ENCODE measurements around the gene METTL24. TPM values are rescaled to one million over a fixed set of nuclear protein-coding genes. Genes with fewer than 3 reads are reported as not detected.

The METTL24 gene
- total RNA-seq, 4 donors from 2014 or later, result 16.9 to 32.8 (median 23.5) TPM

DNA sequence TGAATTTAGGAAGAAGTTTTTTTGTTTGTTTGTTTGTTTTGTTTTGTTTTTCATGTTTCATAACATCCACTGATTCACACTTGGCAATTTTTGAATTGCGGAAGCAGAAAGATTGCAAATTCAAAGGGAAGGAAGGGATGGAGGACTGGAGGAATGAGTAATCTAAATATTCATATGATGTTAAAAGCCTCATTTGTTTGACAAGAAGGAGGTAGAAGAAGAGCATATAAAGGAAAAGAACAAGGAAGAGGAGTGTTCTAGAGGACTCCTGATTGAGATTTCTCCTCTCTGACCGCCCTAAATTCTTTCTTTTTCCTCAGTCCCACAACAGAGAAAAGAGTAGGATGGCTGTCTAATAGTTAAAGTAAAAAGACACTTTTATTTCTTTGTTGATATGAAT lies 88.5 kb downstream of the METTL24 start:
- Histone ChIP-seq H3K4me1 (no peaks in the 10 kb centered on the region), H3K27ac (replicated peaks in 1 of 4) (no peak overlapping the region), H3K4me3 (no peak overlapping the region), H3K27me3 (no peaks in the 10 kb centered on the region), H3K9me3 (no peaks in the 10 kb centered on the region), H3K36me3 (peaks cover 0 to 5% (median 0%) of the 10 kb centered on the region in 4 donors)
- DNase-seq (ENCODE audit: extremely low spot score), result no peak
- intact Hi-C loops (cut with DNase I), result no loop called here
- TF ChIP-seq, protein P1, sequence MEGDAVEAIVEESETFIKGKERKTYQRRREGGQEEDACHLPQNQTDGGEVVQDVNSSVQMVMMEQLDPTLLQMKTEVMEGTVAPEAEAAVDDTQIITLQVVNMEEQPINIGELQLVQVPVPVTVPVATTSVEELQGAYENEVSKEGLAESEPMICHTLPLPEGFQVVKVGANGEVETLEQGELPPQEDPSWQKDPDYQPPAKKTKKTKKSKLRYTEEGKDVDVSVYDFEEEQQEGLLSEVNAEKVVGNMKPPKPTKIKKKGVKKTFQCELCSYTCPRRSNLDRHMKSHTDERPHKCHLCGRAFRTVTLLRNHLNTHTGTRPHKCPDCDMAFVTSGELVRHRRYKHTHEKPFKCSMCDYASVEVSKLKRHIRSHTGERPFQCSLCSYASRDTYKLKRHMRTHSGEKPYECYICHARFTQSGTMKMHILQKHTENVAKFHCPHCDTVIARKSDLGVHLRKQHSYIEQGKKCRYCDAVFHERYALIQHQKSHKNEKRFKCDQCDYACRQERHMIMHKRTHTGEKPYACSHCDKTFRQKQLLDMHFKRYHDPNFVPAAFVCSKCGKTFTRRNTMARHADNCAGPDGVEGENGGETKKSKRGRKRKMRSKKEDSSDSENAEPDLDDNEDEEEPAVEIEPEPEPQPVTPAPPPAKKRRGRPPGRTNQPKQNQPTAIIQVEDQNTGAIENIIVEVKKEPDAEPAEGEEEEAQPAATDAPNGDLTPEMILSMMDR (IDR thresholded peaks at IDR 0.05), result no peak
- TF ChIP-seq EP300 (IDR thresholded peaks at IDR 0.05), result no peak
- TF ChIP-seq POLR2A (IDR thresholded peaks at IDR 0.05; ENCODE audit: low read depth), result no peak
- TF ChIP-seq POLR2AphosphoS5 (IDR thresholded peaks at IDR 0.05), result no peak
- 87% methylated on average over 2 of the region's 2 CpGs for WGBS

DNA sequence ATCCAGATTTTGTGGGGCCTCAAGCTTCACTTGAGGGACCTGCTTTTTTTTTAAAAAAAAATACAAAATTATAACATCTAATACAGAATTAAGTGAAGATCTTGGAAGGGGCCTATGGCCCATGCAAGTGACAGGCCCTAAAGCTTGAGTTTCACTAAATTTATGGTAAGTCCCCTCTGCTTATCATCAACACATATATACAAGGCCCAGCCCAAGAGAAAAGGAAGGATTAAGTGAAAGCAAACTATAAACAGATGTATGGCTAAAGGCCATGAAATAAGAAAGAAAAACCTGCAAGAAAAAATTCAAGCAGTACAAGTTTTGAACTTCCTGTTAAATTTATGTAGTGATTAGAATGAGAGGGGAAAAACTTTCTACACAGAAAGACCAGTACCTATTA lies 91.2 kb downstream of the METTL24 start:
- Histone ChIP-seq H3K4me3 (no peak overlapping the region), H3K27ac (replicated peaks in 1 of 4) (no peak overlapping the region), H3K27me3 (no peaks in the 10 kb centered on the region), H3K36me3 (peaks cover 0 to 5% (median 0%) of the 10 kb centered on the region in 4 donors), H3K9me3 (no peaks in the 10 kb centered on the region), H3K4me1 (no peaks in the 10 kb centered on the region)
- DNase-seq (ENCODE audit: extremely low spot score), result no peak
- intact Hi-C loops (cut with DNase I), result no loop called here
- TF ChIP-seq POLR2A (IDR thresholded peaks at IDR 0.05; ENCODE audit: low read depth) (no peak), EP300 (IDR thresholded peaks at IDR 0.05) (no peak), POLR2AphosphoS5 (IDR thresholded peaks at IDR 0.05) (no peak)
- TF ChIP-seq, protein P1 (IDR thresholded peaks at IDR 0.05), result no peak

DNA sequence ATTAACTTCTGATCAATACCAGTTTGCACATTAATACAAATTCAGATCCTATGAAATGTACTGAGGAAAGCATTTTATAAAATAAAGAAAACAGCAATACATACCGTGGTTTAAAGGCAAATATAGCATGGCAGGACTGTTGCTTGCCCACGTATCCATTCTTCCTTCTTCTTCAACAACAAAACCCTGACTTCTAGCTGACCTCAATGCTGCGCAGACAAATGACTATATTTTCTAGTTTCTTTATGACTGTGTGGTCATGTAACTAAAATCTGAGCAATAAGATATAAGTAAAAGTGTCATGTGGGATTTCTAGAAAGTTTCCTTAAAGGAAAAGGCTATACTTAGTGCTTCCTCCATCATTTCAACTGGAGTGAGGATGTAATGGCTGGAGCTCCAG lies 92.9 kb downstream of the METTL24 start:
- no peak overlapping the region for H3K27ac ChIP-seq (replicated peaks in 1 of 4)
- DNase-seq (ENCODE audit: extremely low spot score), result no peak
- WGBS, result 92% methylated on average over 3 of the region's 3 CpGs
- H3K4me1 ChIP-seq, result no peaks in the 10 kb centered on the region
- no peaks in the 10 kb centered on the region for H3K9me3 ChIP-seq
- intact Hi-C loops (cut with DNase I), result no loop called here
- TF ChIP-seq POLR2AphosphoS5 (IDR thresholded peaks at IDR 0.05), result no peak
- no peak for TF ChIP-seq POLR2A (IDR thresholded peaks at IDR 0.05; ENCODE audit: low read depth)
- no peak for TF ChIP-seq EP300 (IDR thresholded peaks at IDR 0.05)
- TF ChIP-seq, protein P1 (IDR thresholded peaks at IDR 0.05), result no peak
- peaks cover 0 to 5% (median 0%) of the 10 kb centered on the region in 4 donors for H3K36me3 ChIP-seq
- H3K4me3 ChIP-seq, result no peak overlapping the region
- H3K27me3 ChIP-seq, result no peaks in the 10 kb centered on the region

DNA sequence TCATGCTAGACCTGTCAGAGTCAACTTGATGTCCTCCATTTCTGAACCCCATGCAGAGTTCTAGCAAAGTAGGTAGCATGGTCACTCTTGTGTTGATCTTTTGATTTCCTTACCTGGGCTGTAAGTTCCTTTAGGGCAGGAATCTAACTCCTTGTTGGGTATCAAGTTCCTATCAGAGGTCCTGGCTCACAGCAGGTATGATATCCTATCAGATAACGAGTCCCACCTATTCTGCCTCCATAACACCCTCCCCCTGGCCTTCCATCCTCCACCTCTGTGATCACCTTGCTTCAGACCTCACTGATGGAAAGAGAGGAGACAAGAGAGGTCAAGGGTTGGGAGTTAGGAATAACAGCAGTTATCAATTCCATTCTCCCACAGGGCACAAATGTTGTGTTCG lies 101.8 kb downstream of the METTL24 start:
- Histone ChIP-seq H3K4me1 (no peaks in the 10 kb centered on the region), H3K9me3 (peaks cover 0 to 7% (median 2%) of the 10 kb centered on the region in 4 donors), H3K27ac (replicated peaks in 1 of 4) (no peak overlapping the region), H3K27me3 (no peaks in the 10 kb centered on the region), H3K36me3 (peaks cover 0 to 8% (median 0%) of the 10 kb centered on the region in 4 donors), H3K4me3 (no peak overlapping the region)
- no peak for DNase-seq (ENCODE audit: extremely low spot score)
- intact Hi-C loops (cut with DNase I), result no loop called here
- WGBS, result 96% methylated on average over 2 of the region's 2 CpGs
- TF ChIP-seq, protein P1 (IDR thresholded peaks at IDR 0.05), result no peak
- TF ChIP-seq POLR2AphosphoS5 (IDR thresholded peaks at IDR 0.05) (no peak), POLR2A (IDR thresholded peaks at IDR 0.05; ENCODE audit: low read depth) (no peak), EP300 (IDR thresholded peaks at IDR 0.05) (no peak)

DNA sequence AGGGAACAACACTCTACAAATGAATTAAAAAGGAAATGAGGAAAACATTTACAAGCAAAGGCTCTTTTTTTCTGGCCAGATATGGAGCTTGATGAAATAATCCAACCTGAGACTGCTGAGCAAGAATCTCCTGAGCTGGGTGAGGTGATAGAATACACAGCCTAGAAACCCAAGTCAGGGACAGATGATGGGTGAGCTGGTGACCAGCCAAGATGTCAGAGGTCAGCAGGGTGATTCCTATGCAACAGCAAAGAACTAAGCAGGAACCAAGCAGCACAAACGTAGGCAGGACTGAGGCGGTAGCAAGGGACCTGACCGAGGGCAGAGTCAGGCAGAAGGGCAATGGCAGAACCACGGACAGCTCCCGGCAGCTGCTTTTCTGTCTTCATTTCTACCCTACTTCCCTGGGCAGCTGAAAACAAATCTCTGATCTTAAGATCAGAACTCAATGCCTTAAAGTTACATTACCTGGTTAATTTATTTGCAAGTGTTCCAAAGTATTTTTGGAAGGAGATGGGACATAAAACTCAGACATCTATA lies 102.9 kb downstream of the METTL24 start:
- Histone ChIP-seq H3K4me1 (no peaks in the 10 kb centered on the region), H3K36me3 (peaks cover 0 to 8% (median 0%) of the 10 kb centered on the region in 4 donors), H3K4me3 (no peak overlapping the region), H3K27me3 (no peaks in the 10 kb centered on the region), H3K9me3 (peaks cover 0 to 7% (median 2%) of the 10 kb centered on the region in 4 donors), H3K27ac (replicated peaks in 1 of 4) (no peak overlapping the region)
- DNase-seq (ENCODE audit: extremely low spot score), result no peak
- TF ChIP-seq EP300 (IDR thresholded peaks at IDR 0.05), result no peak
- no peak for TF ChIP-seq POLR2AphosphoS5 (IDR thresholded peaks at IDR 0.05)
- TF ChIP-seq, protein P1 (IDR thresholded peaks at IDR 0.05), result no peak
- TF ChIP-seq POLR2A (IDR thresholded peaks at IDR 0.05; ENCODE audit: low read depth), result no peak
- 52% methylated on average over 5 of the region's 5 CpGs for WGBS
- intact Hi-C loops (cut with DNase I), result no loop called here

Measured in esophagus muscularis mucosa (tissue), 4 donors.